Renal cortex interstitium (tissue), 3 donors: ENCODE measurements around the gene RIPK4. TPM values are rescaled to one million over a fixed set of nuclear protein-coding genes. Genes with fewer than 3 reads are reported as not detected.

Experiments used
- polyA plus RNA-seq, 3 donors: library from polyadenylated mRNA; unstranded; fragments of 120-200 nt; gene quantifications; one replicate each; pipeline ENCODE4 v1.2.1, GENCODE V29; 2013; ENCODE audit not compliant: insufficient read length in 3 of 3

RIPK4 gene
- polyA plus RNA-seq, 3 donors, result 16.8 to 22.5 (median 18.2) TPM

Other genes with a start within 250 kb of the RIPK4 start
- gene PRDM15, start 112.3 kb upstream of the RIPK4 start, polyA plus RNA-seq, result 1 to 10 TPM; 5.9 to 8.8 (median 6.5) TPM
- 10 to 100 TPM; 13.6 to 20.2 (median 15.2) TPM for gene C2CD2, start 187.0 kb upstream of the RIPK4 start, polyA plus RNA-seq
- gene ZBTB21, start 243.3 kb upstream of the RIPK4 start, polyA plus RNA-seq, result 10 to 100 TPM in 2 of 3 donors, 1 to 10 TPM in 1; 9.4 to 14.1 (median 10.8) TPM